MM.1S (cell line): ENCODE data around the gene CLCA4.

Source experiments
- DNase-seq: peaks from one replicate; pipeline ENCODE4 v3.0.0-alpha.2; 2015
- H2AFZ ChIP-seq: fragments of 300-600 bp; sonication (generic); 2 replicates; pipeline ENCODE4 v1.6.0; 2016; ENCODE audit warnings: antibody characterized with exemption, low read length
- H3F3A ChIP-seq: fragments of 300-600 bp; sonication (generic); 2 replicates; pipeline ENCODE4 v1.6.1; 2016; ENCODE audit warnings: mild to moderate bottlenecking, antibody characterized with exemption, low read length, moderate library complexity, mixed read lengths; ENCODE audit not compliant: insufficient read depth
- H3K27ac ChIP-seq: fragments of 300-600 bp; sonication (generic); 2 replicates; pipeline ENCODE4 v1.5.1; 2016; ENCODE audit warnings: mild to moderate bottlenecking, low read length
- H3K27me3 ChIP-seq: fragments of 300-600 bp; sonication (generic); replicated peaks from 2 replicates; pipeline ENCODE4 v1.6.0; 2016; ENCODE audit warnings: low read length; ENCODE audit not compliant: insufficient read depth
- H3K36me3 ChIP-seq: fragments of 300-600 bp; sonication (generic); replicated peaks from 2 replicates; pipeline ENCODE4 v1.6.1; 2016; ENCODE audit warnings: mild to moderate bottlenecking, low read length, mixed read lengths; ENCODE audit not compliant: insufficient read depth
- H3K4me1 ChIP-seq: fragments of 300-600 bp; sonication (generic); 2 replicates; pipeline ENCODE4 v1.6.1; 2016; ENCODE audit warnings: low read length, mixed read lengths
- H3K4me2 ChIP-seq: fragments of 300-600 bp; sonication (generic); 2 replicates; pipeline ENCODE4 v1.6.0; 2016; ENCODE audit warnings: low read depth, low read length
- H3K4me3 ChIP-seq: fragments of 300-600 bp; sonication (generic); 2 replicates; pipeline ENCODE4 v1.5.1; 2016; ENCODE audit warnings: low read length, mixed read lengths
- H3K79me2 ChIP-seq: fragments of 300-600 bp; sonication (generic); 2 replicates; pipeline ENCODE4 v1.6.1; 2016; ENCODE audit warnings: mixed run types, low read length, mixed read lengths
- H3K9ac ChIP-seq: fragments of 300-600 bp; sonication (generic); 2 replicates; pipeline ENCODE4 v1.6.1; 2016; ENCODE audit warnings: low read length, mixed read lengths
- H3K9me2 ChIP-seq: fragments of 300-600 bp; sonication (generic); replicated peaks from 2 replicates; pipeline ENCODE4 v1.6.1; 2016; ENCODE audit warnings: mild to moderate bottlenecking, low read length, mixed read lengths; ENCODE audit not compliant: insufficient read depth
- H3K9me3 ChIP-seq: fragments of 300-600 bp; sonication (generic); replicated peaks from 2 replicates; pipeline ENCODE4 v1.6.1; 2016; ENCODE audit warnings: mild to moderate bottlenecking, low read length, mixed read lengths; ENCODE audit not compliant: insufficient read depth
- H4K20me1 ChIP-seq: fragments of 300-600 bp; sonication (generic); 2 replicates; pipeline ENCODE4 v1.6.1; 2016; ENCODE audit warnings: mild to moderate bottlenecking, low read length, moderate library complexity, mixed read lengths; ENCODE audit not compliant: insufficient read depth
- CTCF ChIP-seq: fragments of 300-600 bp; sonication (generic); IDR thresholded peaks from 2 replicates; pipeline ENCODE4 v1.5.1; 2016; ENCODE audit warnings: antibody characterized with exemption, low read length, mixed read lengths
- EZH2 ChIP-seq: fragments of 300-600 bp; sonication (generic); optimal IDR thresholded peaks from 2 replicates; pipeline ENCODE3; 2017; ENCODE audit warnings: low read depth, mild to moderate bottlenecking, antibody characterized with exemption, low read length, mixed read lengths
- EZH2phosphoT487 ChIP-seq: fragments of 300-600 bp; sonication (generic); IDR thresholded peaks from 2 replicates; pipeline ENCODE4 v1.6.1; 2018; ENCODE audit warnings: antibody characterized with exemption, low read length

CLCA4 gene

DNA sequence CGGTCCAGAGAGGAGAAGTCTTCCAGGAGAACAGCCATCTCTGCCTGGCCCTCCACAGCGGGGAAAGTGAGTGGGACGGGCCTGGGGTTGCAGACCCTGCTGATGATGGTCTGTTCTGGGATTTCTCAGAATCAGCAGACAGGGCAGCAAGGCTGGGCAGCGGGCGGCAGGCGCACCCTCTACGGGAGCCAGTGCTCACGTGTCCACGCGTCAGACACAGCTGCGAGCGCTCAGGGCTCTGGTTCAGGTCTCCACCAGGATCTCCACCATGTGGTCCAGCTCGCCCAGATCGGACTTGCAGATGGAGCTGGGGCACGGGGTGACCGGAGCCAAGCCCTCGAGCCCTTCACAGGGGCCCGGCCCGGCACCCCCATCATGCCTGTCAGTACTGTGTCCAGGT, 5.5 kb downstream of the CLCA4 start:
- H3K4me1 ChIP-seq, result no peaks in the 10 kb centered on the region
- no peaks in the 10 kb centered on the region for H3K9me3 ChIP-seq
- H3K9me2 ChIP-seq, result no peaks in the 10 kb centered on the region
- H4K20me1 ChIP-seq, result no peaks in the 10 kb centered on the region
- no peak overlapping the region for H3K9ac ChIP-seq
- H3K36me3 ChIP-seq, result no peaks in the 10 kb centered on the region
- H3K4me2 ChIP-seq, result no peak overlapping the region
- no peak overlapping the region for H2AFZ ChIP-seq
- TF ChIP-seq EZH2phosphoT487 (no peak), EZH2 (no peak), CTCF (no peak)
- H3K79me2 ChIP-seq, result no peaks in the 10 kb centered on the region
- DNase-seq, result no peak
- H3K27ac ChIP-seq, result no peak overlapping the region
- H3K27me3 ChIP-seq, result no peaks in the 10 kb centered on the region
- no peak overlapping the region for H3K4me3 ChIP-seq
- H3F3A ChIP-seq, result no peaks in the 10 kb centered on the region

- H3F3A ChIP-seq, result no peaks in the 10 kb centered on the region
- no peak overlapping the region for H3K27ac ChIP-seq
- no peaks in the 10 kb centered on the region for H3K9me2 ChIP-seq
- H3K36me3 ChIP-seq, result no peaks in the 10 kb centered on the region
- no peak overlapping the region for H3K9ac ChIP-seq
- no peak overlapping the region for H3K4me2 ChIP-seq
- TF ChIP-seq EZH2phosphoT487 (no peak), CTCF (no peak), EZH2 (no peak)
- H2AFZ ChIP-seq, result no peak overlapping the region
- no peaks in the 10 kb centered on the region for H4K20me1 ChIP-seq
- no peak for DNase-seq
- no peaks in the 10 kb centered on the region for H3K79me2 ChIP-seq
- no peaks in the 10 kb centered on the region for H3K27me3 ChIP-seq
- H3K9me3 ChIP-seq, result no peaks in the 10 kb centered on the region
- H3K4me1 ChIP-seq, result no peaks in the 10 kb centered on the region
- H3K4me3 ChIP-seq, result no peak overlapping the region
These were observed 10.9 kb downstream of the CLCA4 start for GRCh38 chr1:86557739-86558138.

DNA sequence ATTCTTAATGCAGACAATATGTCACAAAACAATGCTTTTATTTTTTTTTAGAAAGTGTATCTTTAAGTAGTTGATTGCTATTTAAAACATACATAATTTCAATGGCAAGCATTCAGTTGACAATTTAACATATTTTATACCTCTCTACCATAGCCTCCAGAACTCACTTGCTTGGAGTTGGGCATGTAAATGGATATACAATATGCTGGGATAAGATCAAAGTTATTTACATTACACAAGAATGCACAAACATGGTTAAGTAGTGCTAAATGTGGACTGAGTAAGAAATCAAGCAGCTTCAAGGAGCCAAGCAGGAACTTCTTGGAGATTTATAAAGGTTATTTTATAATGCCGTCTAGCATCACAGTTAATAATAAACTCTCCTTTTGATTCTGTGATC, 17.0 kb downstream of the CLCA4 start:
- Histone ChIP-seq H3K4me1 (no peaks in the 10 kb centered on the region), H3K79me2 (no peaks in the 10 kb centered on the region), H4K20me1 (no peaks in the 10 kb centered on the region), H3K4me3 (no peak overlapping the region), H3K9me2 (no peaks in the 10 kb centered on the region), H3K27me3 (no peaks in the 10 kb centered on the region), H3K27ac (no peak overlapping the region), H3K36me3 (no peaks in the 10 kb centered on the region), H3F3A (no peaks in the 10 kb centered on the region), H3K4me2 (no peak overlapping the region), H2AFZ (no peak overlapping the region), H3K9ac (no peak overlapping the region), H3K9me3 (no peaks in the 10 kb centered on the region)
- DNase-seq, result no peak
- TF ChIP-seq EZH2, result no peak
- TF ChIP-seq EZH2phosphoT487, result no peak
- TF ChIP-seq CTCF, result no peak

DNA sequence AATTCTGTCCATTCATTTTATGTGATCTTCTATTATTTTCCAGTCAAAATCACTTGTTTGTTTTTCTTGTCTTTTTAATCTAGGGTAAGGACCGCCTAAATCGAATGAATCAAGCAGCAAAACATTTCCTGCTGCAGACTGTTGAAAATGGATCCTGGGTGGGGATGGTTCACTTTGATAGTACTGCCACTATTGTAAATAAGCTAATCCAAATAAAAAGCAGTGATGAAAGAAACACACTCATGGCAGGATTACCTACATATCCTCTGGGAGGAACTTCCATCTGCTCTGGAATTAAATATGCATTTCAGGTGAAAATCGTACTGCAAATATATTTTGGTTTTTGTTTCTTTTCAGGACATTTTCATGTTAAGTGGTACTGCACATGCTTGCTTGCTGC, 20.5 kb downstream of the CLCA4 start:
- Histone ChIP-seq H3K27me3 (no peaks in the 10 kb centered on the region), H3K4me1 (no peaks in the 10 kb centered on the region), H3K9me2 (no peaks in the 10 kb centered on the region), H3K4me3 (no peak overlapping the region), H3F3A (no peaks in the 10 kb centered on the region), H3K36me3 (no peaks in the 10 kb centered on the region), H4K20me1 (no peaks in the 10 kb centered on the region), H3K79me2 (no peaks in the 10 kb centered on the region), H3K9ac (no peak overlapping the region), H3K9me3 (no peaks in the 10 kb centered on the region), H3K4me2 (no peak overlapping the region), H2AFZ (no peak overlapping the region), H3K27ac (no peak overlapping the region)
- no peak for DNase-seq
- TF ChIP-seq CTCF (no peak), EZH2phosphoT487 (no peak), EZH2 (no peak)
